ENCODE results near the gene MORN4.

The MORN4 gene

DNA sequence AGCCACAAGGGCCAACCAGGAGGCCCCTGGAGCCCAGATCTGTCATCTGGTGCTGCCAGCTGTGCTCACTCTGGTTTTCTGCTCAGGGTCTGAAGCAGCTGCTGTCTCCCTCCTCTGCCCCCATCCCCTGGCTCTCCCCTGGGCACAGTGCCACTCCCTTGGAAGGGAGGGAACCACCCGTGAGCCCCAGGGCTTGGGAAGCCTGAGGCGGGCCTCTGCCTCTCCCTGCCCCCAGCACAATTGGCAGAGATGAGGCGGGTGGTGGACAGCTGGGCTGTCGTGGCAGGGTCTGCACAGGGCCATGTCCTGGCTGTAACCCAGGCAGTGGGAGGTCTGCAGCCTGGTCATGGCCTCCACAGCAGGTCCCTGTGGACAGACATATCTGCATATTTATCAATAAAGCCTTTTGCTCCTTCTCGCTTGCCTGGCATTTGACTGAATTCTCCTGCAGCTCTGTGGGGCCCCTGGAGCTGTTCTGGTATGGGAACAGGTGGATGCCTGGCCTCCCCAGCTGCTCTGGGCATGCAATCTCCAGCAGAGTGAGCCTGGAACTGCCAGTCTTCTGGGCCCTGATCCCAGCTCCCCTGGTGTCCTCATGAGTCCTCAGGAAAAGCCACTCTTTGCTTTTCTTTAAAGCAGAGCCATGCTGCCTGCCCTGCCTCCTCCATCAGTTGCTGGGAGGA lies 62.4 kb downstream of the MORN4 start:
- peaks cover 0 to 2% of the 10 kb centered on the region in 2 donors for H3K36me3 ChIP-seq (replicated peaks in 1 of 2; ENCODE audit: control insufficient read depth in 2 of 2, insufficient read depth in 2 of 2, low read length in 2 of 2)
- no peaks in the 10 kb centered on the region for H3K79me1 ChIP-seq (ENCODE audit: low read depth, low read length)
- H3K9ac ChIP-seq (ENCODE audit: low read depth, low read length, poor library complexity) = peak overlapping the region; percentile 37
- DNase-seq (ENCODE audit: low spot score) = no peak
- no peak overlapping the region for H2BK120ac ChIP-seq (ENCODE audit: low read depth, low read length)
- no peaks in the 10 kb centered on the region for H3K27me3 ChIP-seq (ENCODE audit: control insufficient read depth in 3 of 3, insufficient read depth in 3 of 3, low read depth in 1 of 3, low read length in 3 of 3)
- H2AK5ac ChIP-seq (ENCODE audit: low read depth, low read length) = no peak overlapping the region
- H4K8ac ChIP-seq (ENCODE audit: low read depth, low read length) = no peak overlapping the region
- H3K9me3 ChIP-seq (replicated peaks in 1 of 2; ENCODE audit: control insufficient read depth in 2 of 2, insufficient read depth in 1 of 2, low read depth in 1 of 2, low read length in 2 of 2) = no peaks in the 10 kb centered on the region
- no peak overlapping the region for H3K4me3 ChIP-seq (ENCODE audit: low read length in 2 of 2)
- no peak overlapping the region for H3K27ac ChIP-seq (replicated peaks; ENCODE audit: low read length)
- H3K18ac ChIP-seq (ENCODE audit: low read length) = no peak overlapping the region
- WGBS, 2 donors (ENCODE audit: extremely low coverage in 2 of 2, insufficient read length in 2 of 2, insufficient replicate concordance in 1 of 2) = no CpG with 5 or more reads among the region's 5 CpGs
- H3K4ac ChIP-seq (ENCODE audit: low read length) = no peak overlapping the region
- no peak overlapping the region for H3K4me2 ChIP-seq (ENCODE audit: insufficient read depth, low read length, poor library complexity, severe bottlenecking)
- no peak overlapping the region for H3K14ac ChIP-seq (ENCODE audit: low read length)
- H2AFZ ChIP-seq (ENCODE audit: low read length) = no peak overlapping the region
- H2BK12ac ChIP-seq (ENCODE audit: low read length) = no peak overlapping the region
- H3K4me1 ChIP-seq (ENCODE audit: control insufficient read depth in 2 of 2, insufficient read depth in 1 of 2, low read depth in 1 of 2, low read length in 2 of 2) = peaks cover 0 to 3% of the 10 kb centered on the region in 2 donors
- H3K23ac ChIP-seq (ENCODE audit: low read depth, low read length, poor library complexity) = no peak overlapping the region
- no peak overlapping the region for H2BK15ac ChIP-seq (ENCODE audit: low read length)
- H4K91ac ChIP-seq (ENCODE audit: low read depth, low read length, poor library complexity) = no peak overlapping the region
- H2BK5ac ChIP-seq (ENCODE audit: low read length) = no peak overlapping the region

GRCh38 chr10:97570146-97570788 lies 63.0 kb downstream of the MORN4 start:
- H4K8ac ChIP-seq (ENCODE audit: low read depth, low read length) = no peak overlapping the region
- H2BK15ac ChIP-seq (ENCODE audit: low read length) = no peak overlapping the region
- peaks cover 0 to 3% of the 10 kb centered on the region in 2 donors for H3K4me1 ChIP-seq (ENCODE audit: control insufficient read depth in 2 of 2, insufficient read depth in 1 of 2, low read depth in 1 of 2, low read length in 2 of 2)
- H2BK120ac ChIP-seq (ENCODE audit: low read depth, low read length) = no peak overlapping the region
- no peak overlapping the region for H3K4ac ChIP-seq (ENCODE audit: low read length)
- no peak overlapping the region for H3K27ac ChIP-seq (replicated peaks; ENCODE audit: low read length)
- peak overlapping the region; percentile 44 for H3K23ac ChIP-seq (ENCODE audit: low read depth, low read length, poor library complexity)
- H3K9ac ChIP-seq (ENCODE audit: low read depth, low read length, poor library complexity) = no peak overlapping the region
- H3K36me3 ChIP-seq (replicated peaks in 1 of 2; ENCODE audit: control insufficient read depth in 2 of 2, insufficient read depth in 2 of 2, low read length in 2 of 2) = peaks cover 0 to 2% of the 10 kb centered on the region in 2 donors
- no peak overlapping the region for H2AFZ ChIP-seq (ENCODE audit: low read length)
- no peaks in the 10 kb centered on the region for H3K9me3 ChIP-seq (replicated peaks in 1 of 2; ENCODE audit: control insufficient read depth in 2 of 2, insufficient read depth in 1 of 2, low read depth in 1 of 2, low read length in 2 of 2)
- no CpG with 5 or more reads among the region's 33 CpGs for WGBS, 2 donors (ENCODE audit: extremely low coverage in 2 of 2, insufficient read length in 2 of 2, insufficient replicate concordance in 1 of 2)
- H2BK5ac ChIP-seq (ENCODE audit: low read length) = peak overlapping the region; percentile 39
- H3K79me1 ChIP-seq (ENCODE audit: low read depth, low read length) = no peaks in the 10 kb centered on the region
- no peak overlapping the region for H3K4me2 ChIP-seq (ENCODE audit: insufficient read depth, low read length, poor library complexity, severe bottlenecking)
- H2AK5ac ChIP-seq (ENCODE audit: low read depth, low read length) = no peak overlapping the region
- no peaks in the 10 kb centered on the region for H3K27me3 ChIP-seq (ENCODE audit: control insufficient read depth in 3 of 3, insufficient read depth in 3 of 3, low read depth in 1 of 3, low read length in 3 of 3)
- H3K18ac ChIP-seq (ENCODE audit: low read length) = no peak overlapping the region
- no peak overlapping the region for H4K91ac ChIP-seq (ENCODE audit: low read depth, low read length, poor library complexity)
- DNase-seq (ENCODE audit: low spot score) = no peak
- no peak overlapping the region for H2BK12ac ChIP-seq (ENCODE audit: low read length)
- H3K4me3 ChIP-seq (ENCODE audit: low read length in 2 of 2) = peak overlapping the region in 1 of 2 donors; percentile 16
- no peak overlapping the region for H3K14ac ChIP-seq (ENCODE audit: low read length)

GRCh38 chr10:97567891-97568290 lies 65.4 kb downstream of the MORN4 start:
- H3K23ac ChIP-seq (ENCODE audit: low read depth, low read length, poor library complexity) = peak overlapping the region; percentile 65
- no peak overlapping the region for H3K4ac ChIP-seq (ENCODE audit: low read length)
- WGBS, 2 donors (ENCODE audit: extremely low coverage in 2 of 2, insufficient read length in 2 of 2, insufficient replicate concordance in 1 of 2) = no CpG with 5 or more reads among the region's 15 CpGs
- H2BK12ac ChIP-seq (ENCODE audit: low read length) = no peak overlapping the region
- no peak for DNase-seq (ENCODE audit: low spot score)
- H3K4me1 ChIP-seq (ENCODE audit: control insufficient read depth in 2 of 2, insufficient read depth in 1 of 2, low read depth in 1 of 2, low read length in 2 of 2) = no peaks in the 10 kb centered on the region
- no peak overlapping the region for H3K4me2 ChIP-seq (ENCODE audit: insufficient read depth, low read length, poor library complexity, severe bottlenecking)
- H3K79me1 ChIP-seq (ENCODE audit: low read depth, low read length) = no peaks in the 10 kb centered on the region
- no peak overlapping the region for H4K8ac ChIP-seq (ENCODE audit: low read depth, low read length)
- H3K9ac ChIP-seq (ENCODE audit: low read depth, low read length, poor library complexity) = no peak overlapping the region
- no peak overlapping the region for H3K27ac ChIP-seq (replicated peaks; ENCODE audit: low read length)
- H2BK120ac ChIP-seq (ENCODE audit: low read depth, low read length) = no peak overlapping the region
- H2BK5ac ChIP-seq (ENCODE audit: low read length) = no peak overlapping the region
- peak overlapping the region; percentile 38 for H3K14ac ChIP-seq (ENCODE audit: low read length)
- no peak overlapping the region for H2BK15ac ChIP-seq (ENCODE audit: low read length)
- no peak overlapping the region for H3K4me3 ChIP-seq (ENCODE audit: low read length in 2 of 2)
- H3K27me3 ChIP-seq (ENCODE audit: control insufficient read depth in 3 of 3, insufficient read depth in 3 of 3, low read depth in 1 of 3, low read length in 3 of 3) = no peaks in the 10 kb centered on the region
- peaks cover 0 to 2% of the 10 kb centered on the region in 2 donors for H3K36me3 ChIP-seq (replicated peaks in 1 of 2; ENCODE audit: control insufficient read depth in 2 of 2, insufficient read depth in 2 of 2, low read length in 2 of 2)
- no peaks in the 10 kb centered on the region for H3K9me3 ChIP-seq (replicated peaks in 1 of 2; ENCODE audit: control insufficient read depth in 2 of 2, insufficient read depth in 1 of 2, low read depth in 1 of 2, low read length in 2 of 2)
- no peak overlapping the region for H2AK5ac ChIP-seq (ENCODE audit: low read depth, low read length)
- H3K18ac ChIP-seq (ENCODE audit: low read length) = peak overlapping the region; percentile 48
- H2AFZ ChIP-seq (ENCODE audit: low read length) = no peak overlapping the region
- no peak overlapping the region for H4K91ac ChIP-seq (ENCODE audit: low read depth, low read length, poor library complexity)

GRCh38 chr10:97566336-97566996 lies 66.8 kb downstream of the MORN4 start:
- Histone ChIP-seq H2AK5ac (ENCODE audit: low read depth, low read length) (no peak overlapping the region), H4K91ac (ENCODE audit: low read depth, low read length, poor library complexity) (no peak overlapping the region), H3K18ac (ENCODE audit: low read length) (no peak overlapping the region), H2BK12ac (ENCODE audit: low read length) (no peak overlapping the region), H3K9ac (ENCODE audit: low read depth, low read length, poor library complexity) (no peak overlapping the region), H3K79me1 (ENCODE audit: low read depth, low read length) (no peaks in the 10 kb centered on the region), H3K4me1 (ENCODE audit: control insufficient read depth in 2 of 2, insufficient read depth in 1 of 2, low read depth in 1 of 2, low read length in 2 of 2) (no peaks in the 10 kb centered on the region), H4K8ac (ENCODE audit: low read depth, low read length) (no peak overlapping the region), H3K4me2 (ENCODE audit: insufficient read depth, low read length, poor library complexity, severe bottlenecking) (no peak overlapping the region), H3K4ac (ENCODE audit: low read length) (no peak overlapping the region), H3K36me3 (replicated peaks in 1 of 2; ENCODE audit: control insufficient read depth in 2 of 2, insufficient read depth in 2 of 2, low read length in 2 of 2) (peaks cover 0 to 2% of the 10 kb centered on the region in 2 donors), H3K9me3 (replicated peaks in 1 of 2; ENCODE audit: control insufficient read depth in 2 of 2, insufficient read depth in 1 of 2, low read depth in 1 of 2, low read length in 2 of 2) (no peaks in the 10 kb centered on the region), H2BK120ac (ENCODE audit: low read depth, low read length) (no peak overlapping the region), H2BK15ac (ENCODE audit: low read length) (no peak overlapping the region), H3K4me3 (ENCODE audit: low read length in 2 of 2) (no peak overlapping the region), H2BK5ac (ENCODE audit: low read length) (no peak overlapping the region), H3K27me3 (ENCODE audit: control insufficient read depth in 3 of 3, insufficient read depth in 3 of 3, low read depth in 1 of 3, low read length in 3 of 3) (no peaks in the 10 kb centered on the region), H3K27ac (replicated peaks; ENCODE audit: low read length) (no peak overlapping the region), H3K14ac (ENCODE audit: low read length) (no peak overlapping the region), H3K23ac (ENCODE audit: low read depth, low read length, poor library complexity) (no peak overlapping the region), H2AFZ (ENCODE audit: low read length) (no peak overlapping the region)
- no CpG with 5 or more reads among the region's 2 CpGs for WGBS, 2 donors (ENCODE audit: extremely low coverage in 2 of 2, insufficient read length in 2 of 2, insufficient replicate concordance in 1 of 2)
- no peak for DNase-seq (ENCODE audit: low spot score)

Measured in neuronal stem cell (in vitro differentiated cells).